HCEC 1CT (cell line): Measurements from ENCODE around the gene SFMBT2.

Source experiments
- DNase-seq: peaks from one replicate; pipeline ENCODE4 v3.0.0-alpha.2; 2017

The SFMBT2 gene

GRCh38 chr10:7410862-7411670, at the start of gene SFMBT2:
TSS of gene SFMBT2 (minus strand) at chr10:7411034. CDS start at chr10:7381898, 29,136 bp downstream.
- peak; percentile 70 for DNase-seq

GRCh38 chr10:7460006-7460405, 49.2 kb upstream of the SFMBT2 start:
- DNase-seq, result no peak

- peak; percentile 86 for DNase-seq
These were observed 47.7 kb upstream of the SFMBT2 start for GRCh38 chr10:7458556-7458955.

- peak; percentile 64 for DNase-seq
These were observed 46.9 kb upstream of the SFMBT2 start for GRCh38 chr10:7457478-7458316.

- DNase-seq, result no peak
These were observed 38.3 kb upstream of the SFMBT2 start for GRCh38 chr10:7449063-7449695.

- no peak for DNase-seq
These were observed 34.8 kb upstream of the SFMBT2 start for GRCh38 chr10:7445474-7446185.

GRCh38 chr10:7444551-7445121, 33.8 kb upstream of the SFMBT2 start:
- DNase-seq, result no peak

GRCh38 chr10:7443036-7443435, 32.2 kb upstream of the SFMBT2 start:
- DNase-seq, result no peak

- DNase-seq, result no peak
These were observed 30.7 kb upstream of the SFMBT2 start for GRCh38 chr10:7441403-7442147.

- DNase-seq, result no peak
These were observed 28.9 kb upstream of the SFMBT2 start for GRCh38 chr10:7439696-7440095.

- no peak for DNase-seq
These were observed 27.6 kb upstream of the SFMBT2 start for GRCh38 chr10:7438196-7438986.

- peak; percentile 58 for DNase-seq
These were observed 25.8 kb upstream of the SFMBT2 start for GRCh38 chr10:7436490-7437100.

GRCh38 chr10:7435674-7436073, 24.8 kb upstream of the SFMBT2 start:
- no peak for DNase-seq

GRCh38 chr10:7434378-7434777, 23.5 kb upstream of the SFMBT2 start:
- DNase-seq, result no peak

GRCh38 chr10:7433861-7434260, 23.0 kb upstream of the SFMBT2 start:
- no peak for DNase-seq

- no peak for DNase-seq
These were observed 22.3 kb upstream of the SFMBT2 start for GRCh38 chr10:7432884-7433726.

- DNase-seq, result no peak
These were observed 18.0 kb upstream of the SFMBT2 start for GRCh38 chr10:7428673-7429350.

- DNase-seq, result no peak
These were observed 15.5 kb upstream of the SFMBT2 start for GRCh38 chr10:7426349-7426748.

GRCh38 chr10:7425691-7426090, 14.9 kb upstream of the SFMBT2 start:
- no peak for DNase-seq
